Esophagus muscularis mucosa (tissue), 4 donors: Measurements from ENCODE around the gene AGAP1.

ENCODE experiments used
- CTCF ChIP-seq, 3 experiments: fragments of 200-600 bp in 2 of 3; fragments of 450-650 bp in 1 of 3; sonication (generic) in 2 of 3; IDR thresholded peaks; one replicate each; pipeline ENCODE4 v1.5.1; 2017 to 2019; ENCODE audit warnings: antibody characterized with exemption in 3 of 3, mild to moderate bottlenecking in 2 of 3, moderate library complexity in 1 of 3
- EP300 ChIP-seq: sonication (generic); formaldehyde crosslinking; IDR thresholded peaks from one replicate; pipeline ENCODE4 v1.6.1; 2017; ENCODE audit warnings: antibody characterized with exemption
- POLR2A ChIP-seq: fragments of 450-650 bp; IDR thresholded peaks from one replicate; pipeline ENCODE4 v1.6.1; 2017; ENCODE audit warnings: antibody characterized with exemption, moderate library complexity, mild to moderate bottlenecking, low read depth
- POLR2AphosphoS5 ChIP-seq, 2 donors: sonication (generic); formaldehyde crosslinking; IDR thresholded peaks; one replicate each; pipeline ENCODE4 v1.6.1; 2017; ENCODE audit warnings: antibody characterized with exemption in 2 of 2

GRCh38 chr2:235553291-235553690, 59.4 kb downstream of the AGAP1 start:
- TF ChIP-seq CTCF (IDR thresholded peaks at IDR 0.05) (no peak), POLR2A (no peak), POLR2AphosphoS5 (IDR thresholded peaks at IDR 0.05) (no peak), EP300 (no peak)
